Suprapubic skin (tissue), 4 donors: ENCODE data around the gene GTF3C5.

Experiments
- POLR2A ChIP-seq, 2 donors: fragments of 450-650 bp; IDR thresholded peaks; one replicate each; pipeline ENCODE4 v1.6.1; 2017; ENCODE audit warnings: antibody characterized with exemption in 2 of 2, mild to moderate bottlenecking in 2 of 2, moderate library complexity in 2 of 2
- POLR2AphosphoS5 ChIP-seq, 3 donors: sonication (generic); formaldehyde crosslinking; IDR thresholded peaks; one replicate each; pipeline ENCODE4 v1.6.1; 2017; ENCODE audit warnings: antibody characterized with exemption in 3 of 3

GRCh38 chr9:133107245-133107722 is 76.5 kb downstream of the GTF3C5 start:
- TF ChIP-seq POLR2A (IDR thresholded peaks at IDR 0.05) (no peak), POLR2AphosphoS5 (IDR thresholded peaks at IDR 0.05) (no peak)
